Prostate gland (tissue), 2 donors: ENCODE data around the gene CST8. TPM values are rescaled to one million over a fixed set of nuclear protein-coding genes. Genes with fewer than 3 reads are reported as not detected.

Experiments used
- DNase-seq: peaks from one replicate; pipeline ENCODE4 v3.0.0-alpha.2; 2019; ENCODE audit warnings: low spot score
- H3K27ac ChIP-seq, 2 donors: fragments of 200-600 bp; sonication (generic); 2 replicates each; pipeline ENCODE4 v1.5.1; 2017 to 2019
- H3K27me3 ChIP-seq: fragments of 200-600 bp; sonication (generic); replicated peaks from 2 replicates; pipeline ENCODE4 v1.5.1; 2019; ENCODE audit not compliant: insufficient read depth
- H3K36me3 ChIP-seq, 2 donors: fragments of 200-600 bp; sonication (generic); 1 replicate in 1 of 2; 2 replicates in 1 of 2; pipeline versions ENCODE4 v1.5.1 to v1.8.1; 2017 to 2019
- H3K4me1 ChIP-seq: fragments of 200-600 bp; sonication (generic); replicated peaks from 2 replicates; pipeline ENCODE4 v1.5.1; 2019
- H3K4me3 ChIP-seq, 2 donors: fragments of 200-600 bp; sonication (generic); 2 replicates each; pipeline ENCODE4 v1.5.1; 2017 to 2019
- H3K9me3 ChIP-seq: fragments of 200-600 bp; sonication (generic); 2 replicates; pipeline ENCODE4 v1.5.1; 2017
- CTCF ChIP-seq, 4 experiments: fragments of 200-600 bp in 2 of 4; fragments of 450-650 bp in 2 of 4; sonication (generic) in 2 of 4; IDR thresholded peaks; 1 replicate in 3 of 4; 2 replicates in 1 of 4; pipeline ENCODE4 v1.5.1; 2016 to 2019; ENCODE audit warnings: antibody characterized with exemption in 4 of 4, mild to moderate bottlenecking in 2 of 4, moderate library complexity in 2 of 4
- POLR2A ChIP-seq: fragments of 450-650 bp; IDR thresholded peaks from one replicate; pipeline ENCODE4 v1.6.1; 2016; ENCODE audit warnings: antibody characterized with exemption, mild to moderate bottlenecking
- POLR2AphosphoS5 ChIP-seq: sonication (generic); formaldehyde crosslinking; IDR thresholded peaks from one replicate; pipeline ENCODE4 v1.6.1; 2017; ENCODE audit warnings: antibody characterized with exemption
- WGBS: methylation state at CpG from one replicate; pipeline ENCODE4 v1.1.5; 2018; 5-methylcytosine and 5-hydroxymethylcytosine counted together
- intact Hi-C: fragments of 100-400 bp; cut with DNase I; formaldehyde crosslinking; loops from one replicate; pipeline ENCODE4 v1.14.2; 2022
- total RNA-seq, 2 donors: library from RNA; depleted of rRNA; stranded (reverse); fragments of >200 nt; gene quantifications; one replicate each; pipeline ENCODE4 v1.1.0, GENCODE V29; 2016

Gene CST8
- total RNA-seq, 2 donors from 2014 or later: 0.74 TPM; not detected in 1

DNA sequence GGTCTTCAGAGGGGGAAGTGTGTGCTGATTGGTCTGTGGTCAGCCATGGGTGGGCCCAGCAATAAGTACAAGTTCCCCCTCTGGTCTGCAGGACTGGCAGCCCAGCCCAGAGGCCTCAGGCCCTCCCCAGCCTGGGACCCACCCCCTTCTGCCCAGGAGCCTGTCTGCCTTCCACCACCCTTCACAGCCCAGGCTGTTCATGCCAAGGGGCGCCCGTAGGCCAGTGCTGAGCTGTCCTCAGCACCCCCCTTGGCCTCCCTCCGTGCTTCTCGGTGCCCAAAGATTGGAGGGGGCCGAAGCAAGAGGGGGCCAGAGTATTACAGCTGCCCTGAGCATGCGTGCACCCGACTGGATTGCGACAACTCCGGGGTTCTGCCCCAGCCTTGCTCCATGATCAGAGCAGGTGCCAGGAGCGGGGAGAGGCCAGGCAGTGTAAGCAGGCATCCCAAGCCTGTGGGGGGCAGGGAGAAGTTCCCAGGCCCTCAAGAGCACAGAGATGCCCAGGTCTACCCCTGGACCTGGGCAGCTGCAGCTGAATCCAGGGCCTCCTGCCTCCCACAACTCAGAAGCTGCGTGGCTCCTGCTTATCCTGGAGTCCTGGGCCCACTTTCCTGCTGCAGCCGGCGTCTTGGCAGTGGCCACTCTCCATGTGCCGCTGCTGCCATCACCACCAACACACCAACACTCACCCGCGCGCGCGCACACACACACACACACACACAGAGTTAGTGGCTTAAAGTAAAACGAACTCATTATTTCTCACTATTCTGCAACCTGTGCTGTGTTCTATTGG is 44.1 kb downstream of the CST8 start:
- Histone ChIP-seq H3K4me1 (no peaks in the 10 kb centered on the region), H3K27ac (no peak overlapping the region), H3K4me3 (no peak overlapping the region), H3K36me3 (no peaks in the 10 kb centered on the region), H3K9me3 (no peaks in the 10 kb centered on the region), H3K27me3 (no peaks in the 10 kb centered on the region)
- intact Hi-C loops: no loop called here
- TF ChIP-seq POLR2AphosphoS5 (no peak), CTCF (IDR thresholded peaks at IDR 0.05) (no peak), POLR2A (no peak)
- WGBS: 84% methylated on average over 18 of the region's 20 CpGs
- no peak for DNase-seq

GRCh38 chr20:23536328-23536974 is 45.5 kb downstream of the CST8 start:
- no peak for TF ChIP-seq POLR2AphosphoS5
- no peak for TF ChIP-seq CTCF (IDR thresholded peaks at IDR 0.05)
- TF ChIP-seq POLR2A: no peak
- H3K9me3 ChIP-seq: no peaks in the 10 kb centered on the region
- H3K36me3 ChIP-seq: no peaks in the 10 kb centered on the region
- no peaks in the 10 kb centered on the region for H3K4me1 ChIP-seq
- H3K27ac ChIP-seq: no peak overlapping the region
- intact Hi-C loops: no loop called here
- 68% methylated on average over 2 of the region's 2 CpGs for WGBS
- no peak for DNase-seq
- H3K4me3 ChIP-seq: no peak overlapping the region
- H3K27me3 ChIP-seq: no peaks in the 10 kb centered on the region

DNA sequence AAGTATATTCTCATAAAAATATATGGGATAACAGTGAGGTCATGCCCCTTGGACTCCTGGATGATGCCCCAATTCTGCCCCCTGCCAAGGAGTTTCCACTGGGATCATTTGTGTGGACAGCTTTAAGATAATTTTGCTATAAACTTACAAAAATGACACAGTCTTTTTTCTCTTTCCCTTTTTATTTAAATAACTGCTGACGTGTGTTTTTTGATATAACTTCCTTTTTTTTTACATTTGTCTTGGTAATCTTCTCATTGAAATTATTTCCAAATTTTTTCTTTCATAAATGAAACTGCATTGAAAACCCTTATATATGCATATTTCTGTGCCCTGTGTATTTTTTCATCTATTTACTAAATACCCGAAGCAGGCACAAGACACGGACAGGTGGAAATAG is 46.1 kb downstream of the CST8 start:
- Histone ChIP-seq H3K36me3 (no peaks in the 10 kb centered on the region), H3K27ac (no peak overlapping the region), H3K27me3 (no peaks in the 10 kb centered on the region), H3K4me3 (no peak overlapping the region), H3K9me3 (no peaks in the 10 kb centered on the region), H3K4me1 (no peaks in the 10 kb centered on the region)
- TF ChIP-seq CTCF (IDR thresholded peaks at IDR 0.05) (no peak), POLR2A (no peak), POLR2AphosphoS5 (no peak)
- WGBS: 69% methylated on average over 3 of the region's 3 CpGs
- intact Hi-C loops: no loop called here
- DNase-seq: no peak

- DNase-seq: no peak
- Histone ChIP-seq H3K4me3 (no peak overlapping the region), H3K27ac (no peak overlapping the region), H3K36me3 (no peaks in the 10 kb centered on the region), H3K9me3 (no peaks in the 10 kb centered on the region), H3K4me1 (no peaks in the 10 kb centered on the region), H3K27me3 (no peaks in the 10 kb centered on the region)
- intact Hi-C loops: no loop called here
- WGBS: 77% methylated on average over 4 of the region's 4 CpGs
- no peak for TF ChIP-seq POLR2A
- no peak for TF ChIP-seq CTCF (IDR thresholded peaks at IDR 0.05)
- TF ChIP-seq POLR2AphosphoS5: no peak
Observed at GRCh38 chr20:23540624-23541023, 49.7 kb downstream of the CST8 start.

GRCh38 chr20:23541330-23541729 is 50.4 kb downstream of the CST8 start:
- no peak for TF ChIP-seq CTCF (IDR thresholded peaks at IDR 0.05)
- no peak for TF ChIP-seq POLR2A
- no peak for TF ChIP-seq POLR2AphosphoS5
- Histone ChIP-seq H3K36me3 (no peaks in the 10 kb centered on the region), H3K9me3 (no peaks in the 10 kb centered on the region), H3K27me3 (no peaks in the 10 kb centered on the region), H3K27ac (no peak overlapping the region), H3K4me1 (no peaks in the 10 kb centered on the region), H3K4me3 (no peak overlapping the region)
- intact Hi-C loops: no loop called here
- no peak for DNase-seq
- 70% methylated on average over 1 of the region's 1 CpG for WGBS
